Neural cell (in vitro differentiated cells): ENCODE results near the gene DOCK2. TPM values are rescaled to one million over a fixed set of nuclear protein-coding genes. Genes with fewer than 3 reads are reported as not detected.

Source experiments
- H2AFZ ChIP-seq: fragments of 200-600, 300-800 bp; sonication (generic), shearing (Covaris generic); 2 replicates; pipeline ENCODE4 v1.6.0; 2014; ENCODE audit warnings: low read depth, mild to moderate bottlenecking, antibody characterized with exemption, low read length, moderate library complexity
- H3F3A ChIP-seq: fragments of 200-600 bp; shearing (Covaris generic); 2 replicates; pipeline ENCODE4 v1.6.1; 2016; ENCODE audit warnings: mild to moderate bottlenecking, moderate library complexity, mixed read lengths, antibody characterized with exemption, low read length; ENCODE audit not compliant: insufficient read depth, poor library complexity, severe bottlenecking
- H3K27ac ChIP-seq: fragments of 200-600, 300-800 bp; sonication (generic), shearing (Covaris generic); 2 replicates; pipeline ENCODE4 v1.5.1; 2014; ENCODE audit warnings: mild to moderate bottlenecking, low read length, moderate library complexity
- H3K27me3 ChIP-seq: fragments of 300-800, 200-600 bp; sonication (generic), shearing (Covaris generic); 2 replicates; pipeline ENCODE4 v1.6.0; 2014; ENCODE audit warnings: mild to moderate bottlenecking, low read depth, low read length, moderate library complexity; ENCODE audit not compliant: insufficient read depth
- H3K36me3 ChIP-seq: fragments of 300-800, 200-600 bp; sonication (generic), shearing (Covaris generic); 2 replicates; pipeline ENCODE4 v1.5.1; 2014; ENCODE audit warnings: mild to moderate bottlenecking, antibody characterized with exemption, low read length, moderate library complexity; ENCODE audit not compliant: insufficient read depth
- H3K4me2 ChIP-seq: fragments of 300-800, 200-600 bp; sonication (generic), shearing (Covaris generic); 2 replicates; pipeline ENCODE4 v1.6.0; 2014; ENCODE audit warnings: mild to moderate bottlenecking, low read length
- H3K4me3 ChIP-seq: fragments of 300-800, 200-600 bp; sonication (generic), shearing (Covaris generic); 2 replicates; pipeline ENCODE4 v1.5.1; 2014; ENCODE audit warnings: mild to moderate bottlenecking, low read length, moderate library complexity
- H3K79me2 ChIP-seq: fragments of 200-600 bp; shearing (Covaris generic); replicated peaks from 2 replicates; pipeline ENCODE4 v1.6.0; 2014; ENCODE audit warnings: mild to moderate bottlenecking, low read length, moderate library complexity; ENCODE audit not compliant: insufficient read depth
- H3K9ac ChIP-seq: fragments of 300-800, 200-600 bp; sonication (generic), shearing (Covaris generic); 2 replicates; pipeline ENCODE4 v1.6.1; 2016; ENCODE audit warnings: mild to moderate bottlenecking, low read length, mixed read lengths
- H3K9me2 ChIP-seq: fragments of 200-600 bp; shearing (Covaris generic); 2 replicates; pipeline ENCODE4 v1.6.1; 2016; ENCODE audit warnings: mild to moderate bottlenecking, low read length, mixed read lengths; ENCODE audit not compliant: insufficient read depth
- H3K9me3 ChIP-seq: fragments of 200-600, 300-800 bp; sonication (generic), shearing (Covaris generic); 2 replicates; pipeline ENCODE4 v1.6.1; 2016; ENCODE audit warnings: mild to moderate bottlenecking, mixed run types, low read length, moderate library complexity, mixed read lengths
- H4K20me1 ChIP-seq: fragments of 200-600 bp; shearing (Covaris generic); 2 replicates; pipeline ENCODE4 v1.6.1; 2016; ENCODE audit warnings: mild to moderate bottlenecking, mixed run types; ENCODE audit not compliant: insufficient read depth
- CTCF ChIP-seq: fragments of 450-650 bp; IDR thresholded peaks from 2 replicates; pipeline ENCODE4 v1.5.1; 2014; ENCODE audit warnings: antibody characterized with exemption, mild to moderate bottlenecking, moderate library complexity; ENCODE audit not compliant: poor library complexity, severe bottlenecking
- EP300 ChIP-seq: fragments of 450-650 bp; conservative IDR thresholded peaks from 2 replicates; pipeline ENCODE4 v1.6.1; 2014; ENCODE audit warnings: antibody characterized with exemption, mild to moderate bottlenecking, moderate library complexity; ENCODE audit not compliant: poor library complexity, severe bottlenecking
- EZH2 ChIP-seq: fragments of 200-600, 300-800 bp; shearing (Covaris generic), sonication (generic); IDR thresholded peaks from 2 replicates; pipeline ENCODE4 v1.6.1; 2014; ENCODE audit warnings: antibody characterized with exemption, low read length, borderline replicate concordance, mild to moderate bottlenecking; ENCODE audit not compliant: insufficient read depth, poor library complexity, severe bottlenecking
- MXI1 ChIP-seq: fragments of 450-650 bp; conservative IDR thresholded peaks from 2 replicates; pipeline ENCODE4 v1.6.1; 2014; ENCODE audit warnings: antibody characterized with exemption, mild to moderate bottlenecking; ENCODE audit not compliant: poor library complexity, severe bottlenecking
- POLR2AphosphoS5 ChIP-seq: IDR thresholded peaks from 2 replicates; pipeline ENCODE4 v1.6.1; 2012
- RAD21 ChIP-seq: fragments of 450-650 bp; conservative IDR thresholded peaks from 2 replicates; pipeline ENCODE4 v1.6.1; 2014; ENCODE audit warnings: antibody characterized with exemption, mild to moderate bottlenecking, moderate library complexity
- SMC3 ChIP-seq: fragments of 450-650 bp; conservative IDR thresholded peaks from 2 replicates; pipeline ENCODE4 v1.6.1; 2014; ENCODE audit warnings: antibody characterized with exemption, mild to moderate bottlenecking, moderate library complexity; ENCODE audit not compliant: poor library complexity
- TAF1 ChIP-seq: IDR thresholded peaks from 2 replicates; pipeline ENCODE4 v1.6.1; 2012; ENCODE audit warnings: low read depth
- polyA plus RNA-seq: library from polyadenylated mRNA; depleted of rRNA; stranded (reverse); fragments of >200 nt; gene quantifications from 2 replicates; pipeline ENCODE4 v1.2.3, GENCODE V29; 2014
- TF ChIP-seq, protein P1 (sequence below): IDR thresholded peaks from 2 replicates; pipeline ENCODE4 v1.6.1; 2012; ENCODE audit warnings: borderline replicate concordance

DOCK2 gene
- polyA plus RNA-seq, 1 donor from 2014 or later: 0.15 TPM

DNA sequence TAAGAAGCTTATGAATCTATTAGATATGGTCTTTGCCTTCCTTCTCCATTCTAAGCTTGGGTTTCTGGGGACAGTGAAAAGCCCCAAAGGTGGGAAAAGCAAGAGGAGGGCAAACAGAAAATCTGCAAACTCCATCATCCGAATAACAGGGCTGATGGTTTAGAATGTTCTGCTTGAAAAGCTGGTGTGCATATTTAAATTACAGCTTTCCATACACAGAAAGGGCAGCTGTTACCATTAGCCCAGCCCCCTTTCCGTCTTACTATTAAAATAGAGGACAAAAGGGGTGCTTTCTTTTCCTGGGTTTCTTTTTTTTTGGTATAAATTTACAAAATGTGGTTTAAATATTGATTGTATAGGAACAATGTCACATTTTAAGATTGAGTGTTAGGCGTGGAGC is 321.2 kb downstream of the DOCK2 start:
- Histone ChIP-seq H3K4me2 (no peak overlapping the region), H3K79me2 (no peaks in the 10 kb centered on the region), H3K27ac (no peak overlapping the region), H3K36me3 (no peaks in the 10 kb centered on the region), H3F3A (no peaks in the 10 kb centered on the region), H3K4me3 (no peak overlapping the region), H3K27me3 (no peaks in the 10 kb centered on the region), H4K20me1 (no peaks in the 10 kb centered on the region), H2AFZ (no peak overlapping the region), H3K9me3 (no peaks in the 10 kb centered on the region), H3K9me2 (no peaks in the 10 kb centered on the region), H3K9ac (no peak overlapping the region)
- no peak for TF ChIP-seq RAD21
- no peak for TF ChIP-seq MXI1
- TF ChIP-seq CTCF: no peak
- TF ChIP-seq TAF1: no peak
- no peak for TF ChIP-seq EP300
- TF ChIP-seq EZH2: no peak
- no peak for TF ChIP-seq SMC3
- no peak for TF ChIP-seq POLR2AphosphoS5
- TF ChIP-seq, protein P1, sequence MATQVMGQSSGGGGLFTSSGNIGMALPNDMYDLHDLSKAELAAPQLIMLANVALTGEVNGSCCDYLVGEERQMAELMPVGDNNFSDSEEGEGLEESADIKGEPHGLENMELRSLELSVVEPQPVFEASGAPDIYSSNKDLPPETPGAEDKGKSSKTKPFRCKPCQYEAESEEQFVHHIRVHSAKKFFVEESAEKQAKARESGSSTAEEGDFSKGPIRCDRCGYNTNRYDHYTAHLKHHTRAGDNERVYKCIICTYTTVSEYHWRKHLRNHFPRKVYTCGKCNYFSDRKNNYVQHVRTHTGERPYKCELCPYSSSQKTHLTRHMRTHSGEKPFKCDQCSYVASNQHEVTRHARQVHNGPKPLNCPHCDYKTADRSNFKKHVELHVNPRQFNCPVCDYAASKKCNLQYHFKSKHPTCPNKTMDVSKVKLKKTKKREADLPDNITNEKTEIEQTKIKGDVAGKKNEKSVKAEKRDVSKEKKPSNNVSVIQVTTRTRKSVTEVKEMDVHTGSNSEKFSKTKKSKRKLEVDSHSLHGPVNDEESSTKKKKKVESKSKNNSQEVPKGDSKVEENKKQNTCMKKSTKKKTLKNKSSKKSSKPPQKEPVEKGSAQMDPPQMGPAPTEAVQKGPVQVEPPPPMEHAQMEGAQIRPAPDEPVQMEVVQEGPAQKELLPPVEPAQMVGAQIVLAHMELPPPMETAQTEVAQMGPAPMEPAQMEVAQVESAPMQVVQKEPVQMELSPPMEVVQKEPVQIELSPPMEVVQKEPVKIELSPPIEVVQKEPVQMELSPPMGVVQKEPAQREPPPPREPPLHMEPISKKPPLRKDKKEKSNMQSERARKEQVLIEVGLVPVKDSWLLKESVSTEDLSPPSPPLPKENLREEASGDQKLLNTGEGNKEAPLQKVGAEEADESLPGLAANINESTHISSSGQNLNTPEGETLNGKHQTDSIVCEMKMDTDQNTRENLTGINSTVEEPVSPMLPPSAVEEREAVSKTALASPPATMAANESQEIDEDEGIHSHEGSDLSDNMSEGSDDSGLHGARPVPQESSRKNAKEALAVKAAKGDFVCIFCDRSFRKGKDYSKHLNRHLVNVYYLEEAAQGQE: no peak

GRCh38 chr5:169960659-169961058 is 323.6 kb downstream of the DOCK2 start:
- Histone ChIP-seq H4K20me1 (no peaks in the 10 kb centered on the region), H3K4me3 (no peak overlapping the region), H3K9me3 (no peaks in the 10 kb centered on the region), H3K9me2 (no peaks in the 10 kb centered on the region), H3K9ac (no peak overlapping the region), H3F3A (no peaks in the 10 kb centered on the region), H3K4me2 (no peak overlapping the region), H3K27me3 (no peaks in the 10 kb centered on the region), H3K79me2 (no peaks in the 10 kb centered on the region), H3K36me3 (no peaks in the 10 kb centered on the region), H2AFZ (no peak overlapping the region), H3K27ac (no peak overlapping the region)
- TF ChIP-seq EZH2: no peak
- TF ChIP-seq RAD21: no peak
- TF ChIP-seq TAF1: no peak
- TF ChIP-seq POLR2AphosphoS5: no peak
- no peak for TF ChIP-seq SMC3
- no peak for TF ChIP-seq CTCF
- TF ChIP-seq, protein P1: no peak
- no peak for TF ChIP-seq EP300
- no peak for TF ChIP-seq MXI1
